IMR-90 (cell line): ENCODE data around the gene PPP1R9A. TPM values are rescaled to one million over a fixed set of nuclear protein-coding genes. Genes with fewer than 3 reads are reported as not detected.

Experiments
- ATAC-seq: fragments of 200-7000 bp; cut with Tn5 transposase; 2 replicates; pipeline ENCODE4 v1.9.1; 2020; ENCODE audit warnings: low read depth, mild to moderate bottlenecking, moderate library complexity
- BruUV-seq: library from RNA; stranded (reverse); fragments of 400-500 nt; replicated peaks from 2 replicates; lab custom pipeline; 2021; lab: Mats Ljungman, UMichigan
- CTCF ChIA-PET: fragments of 300-600 bp; formaldehyde crosslinking; extraction: SDS; loops from one replicate; lab custom pipeline; 2021; ENCODE audit warnings: antibody characterized with exemption; lab: Yijun Ruan, JAX
- POLR2A ChIA-PET: fragments of 300-600 bp; sonication (Branson Sonifier 250); formaldehyde crosslinking; loops from one replicate; lab custom pipeline; 2022; ENCODE audit warnings: antibody characterized with exemption; ENCODE audit not compliant: unreplicated experiment; lab: Charles Lee
- DNase-seq: peaks from one replicate; pipeline ENCODE4 v3.0.0; 2013
- H2AFZ ChIP-seq: replicated peaks from 2 replicates; pipeline ENCODE3; 2013; ENCODE audit warnings: low read length, mild to moderate bottlenecking; ENCODE audit not compliant: poor library complexity
- H2AK5ac ChIP-seq: 2 replicates; pipeline ENCODE4 v1.6.1; 2013; ENCODE audit warnings: low read depth, low read length, inconsistent platforms
- H2AK9ac ChIP-seq: replicated peaks from 2 replicates; pipeline ENCODE3; 2013; ENCODE audit warnings: mild to moderate bottlenecking, low read depth, low read length, moderate library complexity; ENCODE audit not compliant: poor library complexity
- H2BK120ac ChIP-seq: 2 replicates; pipeline ENCODE4 v1.6.1; 2013; ENCODE audit warnings: low read depth, low read length, inconsistent platforms
- H2BK15ac ChIP-seq: 3 replicates; pipeline ENCODE4 v1.6.1; 2013; ENCODE audit warnings: low read depth, low read length, inconsistent platforms
- H2BK20ac ChIP-seq: 2 replicates; pipeline ENCODE4 v1.6.1; 2013; ENCODE audit warnings: low read depth, mild to moderate bottlenecking, inconsistent platforms, low read length, moderate library complexity
- H2BK5ac ChIP-seq: 2 replicates; pipeline ENCODE4 v1.6.1; 2013; ENCODE audit warnings: mild to moderate bottlenecking, low read depth, low read length, inconsistent platforms; ENCODE audit not compliant: poor library complexity, severe bottlenecking
- H3K14ac ChIP-seq: replicated peaks from 2 replicates; pipeline ENCODE4 v1.6.1; 2013; ENCODE audit warnings: low read depth, low read length, inconsistent platforms
- H3K18ac ChIP-seq: 2 replicates; pipeline ENCODE4 v1.6.1; 2013; ENCODE audit warnings: low read depth, low read length, control low read depth
- H3K23ac ChIP-seq: 2 replicates; pipeline ENCODE4 v1.6.1; 2013; ENCODE audit warnings: low read depth, low read length, inconsistent platforms
- H3K27ac ChIP-seq: 2 replicates; pipeline ENCODE4 v1.5.1; 2013; ENCODE audit warnings: mild to moderate bottlenecking, control low read depth, low read length; ENCODE audit not compliant: insufficient read depth
- H3K27me3 ChIP-seq: 2 replicates; pipeline ENCODE4 v1.6.1; 2013; ENCODE audit warnings: low read length; ENCODE audit not compliant: control insufficient read depth, insufficient read depth
- H3K36me3 ChIP-seq: 2 replicates; pipeline ENCODE4 v1.6.1; 2013; ENCODE audit warnings: low read length, mixed read lengths; ENCODE audit not compliant: control insufficient read depth, insufficient read depth
- H3K4ac ChIP-seq: 2 replicates; pipeline ENCODE4 v1.6.1; 2013; ENCODE audit warnings: low read depth, low read length, inconsistent platforms
- H3K4me1 ChIP-seq: 2 replicates; pipeline ENCODE4 v1.6.1; 2013; ENCODE audit warnings: low read length, mixed read lengths; ENCODE audit not compliant: control insufficient read depth, insufficient read depth
- H3K4me2 ChIP-seq: 2 replicates; pipeline ENCODE4 v1.6.1; 2013; ENCODE audit warnings: low read depth, mild to moderate bottlenecking, control low read depth, low read length, moderate library complexity
- H3K4me3 ChIP-seq: 2 replicates; pipeline ENCODE4 v1.5.1; 2013; ENCODE audit warnings: low read depth, mild to moderate bottlenecking, control low read depth, low read length, moderate library complexity; ENCODE audit not compliant: insufficient read depth
- H3K56ac ChIP-seq: 2 replicates; pipeline ENCODE4 v1.6.1; 2013; ENCODE audit warnings: low read length, inconsistent platforms; ENCODE audit not compliant: insufficient read depth; ENCODE audit errors: extremely low read depth
- H3K79me1 ChIP-seq, 2 experiments: 2 replicates each; pipeline ENCODE4 v1.6.1; 2013; ENCODE audit warnings: low read length in 2 of 2, inconsistent platforms in 1 of 2, low read depth in 1 of 2
- H3K9ac ChIP-seq: 2 replicates; pipeline ENCODE4 v1.6.1; 2013; ENCODE audit warnings: low read depth, low read length, control low read depth
- H3K9me1 ChIP-seq: 2 replicates; pipeline ENCODE4 v1.6.1; 2013; ENCODE audit warnings: low read length, inconsistent platforms; ENCODE audit not compliant: insufficient read depth
- H3K9me3 ChIP-seq: 2 replicates; pipeline ENCODE4 v1.6.1; 2013; ENCODE audit warnings: low read length; ENCODE audit not compliant: control insufficient read depth, insufficient read depth
- H4K20me1 ChIP-seq: 2 replicates; pipeline ENCODE4 v1.6.1; 2013; ENCODE audit warnings: low read length, inconsistent platforms; ENCODE audit not compliant: insufficient read depth
- H4K5ac ChIP-seq: 2 replicates; pipeline ENCODE4 v1.6.1; 2013; ENCODE audit warnings: mild to moderate bottlenecking, low read depth, low read length, control low read depth
- H4K8ac ChIP-seq, 2 experiments: 2 replicates each; pipeline ENCODE4 v1.6.1; 2013; ENCODE audit warnings: low read depth in 2 of 2, low read length in 2 of 2, control low read depth in 1 of 2, inconsistent platforms in 1 of 2
- H4K91ac ChIP-seq: 2 replicates; pipeline ENCODE4 v1.6.1; 2013; ENCODE audit warnings: low read depth, low read length, inconsistent platforms; ENCODE audit not compliant: insufficient read depth
- CEBPB ChIP-seq: IDR thresholded peaks from 2 replicates; pipeline ENCODE4 v1.6.1; 2012; ENCODE audit warnings: low read depth, low read length, improper control_type of control experiment
- FOS ChIP-seq: fragments of 150-350 bp; IDR thresholded peaks from 2 replicates; pipeline ENCODE4 v1.6.1; 2016; ENCODE audit warnings: low read depth, low read length
- POLR2A ChIP-seq: IDR thresholded peaks from 2 replicates; pipeline ENCODE4 v1.6.1; 2012; ENCODE audit warnings: mild to moderate bottlenecking, low read depth, low read length
- RAD21 ChIP-seq: IDR thresholded peaks from 2 replicates; pipeline ENCODE4 v1.6.1; 2012; ENCODE audit warnings: low read length, improper control_type of control experiment
- RCOR1 ChIP-seq: IDR thresholded peaks from 2 replicates; pipeline ENCODE4 v1.6.1; 2012; ENCODE audit warnings: mild to moderate bottlenecking, low read length, improper control_type of control experiment; ENCODE audit not compliant: insufficient replicate concordance
- WGBS, 2 experiments: methylation state at CpG; one replicate each; pipeline versions ENCODE4 v1.1.5 to v1.1.7; 2013; ENCODE audit warnings: missing lambda C conversion rate in 2 of 2; ENCODE audit not compliant: insufficient read length in 1 of 2; ENCODE audit errors: extremely low coverage in 2 of 2; 5-methylcytosine and 5-hydroxymethylcytosine counted together
- dilution Hi-C: fragments of 300-500 bp; cut with HindIII; formaldehyde crosslinking; loops from one replicate; pipeline ENCODE4 v1.14.3; 2018; ENCODE audit warnings: low sequenced_read_pairs; ENCODE audit not compliant: unreplicated experiment
- in situ Hi-C: fragments of 300-500 bp; cut with MboI; formaldehyde crosslinking; loops from 3 replicates; pipeline ENCODE4 v1.14.3; 2019; ENCODE audit warnings: low sequenced_read_pairs, inconsistent platforms, mixed read lengths
- intact Hi-C: fragments of 100-400 bp; cut with micrococcal nuclease; formaldehyde crosslinking; loops from 2 replicates; pipeline ENCODE4 v1.10.0; 2022
- polyA plus RNA-seq, 3 experiments: library from polyadenylated mRNA; depleted of rRNA; stranded (reverse); fragments of >200 nt; gene quantifications; 2 replicates each; pipeline ENCODE4 v1.2.3, GENCODE V29; 2012; ENCODE audit warnings: low replicate concordance in 1 of 3
- total RNA-seq: library from RNA; depleted of rRNA; stranded (reverse); fragments of >200 nt; gene quantifications from 2 replicates; pipeline ENCODE4 v1.2.3, GENCODE V29; 2012
- TF ChIP-seq, protein P1 (sequence below): fragments of 150-350 bp; IDR thresholded peaks from 2 replicates; pipeline ENCODE4 v1.6.1; 2016; ENCODE audit warnings: low read depth, mild to moderate bottlenecking, low read length, moderate library complexity, borderline replicate concordance
- TF ChIP-seq, protein P2 (sequence below): fragments of 150-350 bp; IDR thresholded peaks from 2 replicates; pipeline ENCODE4 v1.6.1; 2017; ENCODE audit warnings: mild to moderate bottlenecking, antibody characterized with exemption, low read length, low read depth

PPP1R9A gene
- total and polyA plus RNA-seq, 2 of the 4 experiments (the other 2 are of a cell fraction): not detected

DNA sequence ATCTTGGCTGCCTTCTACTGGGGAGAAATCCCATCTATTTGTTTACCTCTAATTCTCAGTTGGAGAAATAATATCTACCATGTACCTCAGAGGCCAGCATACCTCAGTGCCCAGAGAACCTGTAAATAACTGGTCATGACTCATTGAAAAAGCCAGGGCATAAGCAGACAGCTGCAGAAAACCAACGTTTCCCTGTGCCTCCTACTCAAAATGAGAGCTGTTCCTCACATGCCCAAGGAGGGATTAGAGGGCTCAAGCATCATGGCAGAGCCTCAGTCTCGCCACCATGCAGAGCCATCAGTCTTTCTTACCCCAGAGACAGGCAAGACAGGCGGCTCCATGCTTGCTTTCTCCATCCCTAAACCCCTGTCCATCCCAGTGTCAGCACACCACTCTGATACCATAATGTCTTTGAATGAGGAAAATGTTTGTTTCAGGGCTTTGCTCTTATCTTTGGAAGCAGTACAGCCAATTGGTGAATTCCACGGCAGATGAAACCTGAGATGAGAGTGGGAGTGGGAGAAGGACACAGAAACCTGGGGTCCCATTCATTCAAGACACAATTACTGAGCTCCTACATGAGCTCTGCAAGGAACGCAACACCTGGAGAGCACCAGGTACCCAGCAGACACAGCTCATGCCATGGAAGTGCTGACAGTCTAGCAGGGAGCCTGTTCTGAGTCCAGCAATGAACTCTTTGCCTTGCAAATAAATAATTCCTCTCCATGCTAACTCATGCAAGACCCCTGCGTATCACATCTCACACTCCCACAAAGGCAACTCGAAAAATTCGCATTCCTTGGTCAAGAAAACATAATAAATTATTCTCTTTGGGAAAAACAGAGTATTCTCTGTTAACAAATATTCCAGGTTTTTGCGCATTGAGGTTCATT is 395.9 kb downstream of the PPP1R9A start (continued):
- TF ChIP-seq RCOR1: no peak

DNA sequence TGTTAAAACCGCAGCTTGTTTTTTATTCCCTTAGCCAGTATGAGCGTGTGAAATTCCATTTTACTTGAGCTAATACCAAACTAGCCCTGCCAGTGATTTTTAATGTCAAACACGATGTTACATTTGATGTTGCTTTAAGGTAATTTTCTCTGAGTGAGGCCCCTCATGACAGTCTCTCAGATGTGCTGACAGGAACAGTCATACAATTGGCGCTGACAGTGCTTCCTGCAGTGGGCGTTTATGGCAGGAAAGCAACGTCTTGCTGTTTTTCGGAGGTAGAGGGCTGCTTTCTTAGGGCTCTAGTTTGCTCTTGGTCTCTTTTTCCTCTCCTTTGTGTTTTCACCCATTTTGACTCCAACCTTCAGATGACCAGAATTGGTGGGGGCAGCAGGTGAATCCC is 397.6 kb downstream of the PPP1R9A start:
- H3K9ac ChIP-seq: no peak overlapping the region
- no peak overlapping the region for H2AK9ac ChIP-seq
- no peak overlapping the region for H2AK5ac ChIP-seq
- no peak overlapping the region for H4K91ac ChIP-seq
- intact Hi-C loops: no loop called here
- no peak overlapping the region for H3K4ac ChIP-seq
- no peak overlapping the region for H2BK15ac ChIP-seq
- in situ Hi-C loops: no loop called here
- no peak for DNase-seq
- no peak overlapping the region for H2BK20ac ChIP-seq
- no TSS peak for BruUV-seq
- H3K4me2 ChIP-seq: no peak overlapping the region
- no peaks in the 10 kb centered on the region for H3K9me1 ChIP-seq
- H4K20me1 ChIP-seq: no peaks in the 10 kb centered on the region
- no peak for ATAC-seq
- TF ChIP-seq POLR2A (no peak), FOS (no peak), CEBPB (no peak), RAD21 (no peak), RCOR1 (no peak)
- TF ChIP-seq, protein P1, sequence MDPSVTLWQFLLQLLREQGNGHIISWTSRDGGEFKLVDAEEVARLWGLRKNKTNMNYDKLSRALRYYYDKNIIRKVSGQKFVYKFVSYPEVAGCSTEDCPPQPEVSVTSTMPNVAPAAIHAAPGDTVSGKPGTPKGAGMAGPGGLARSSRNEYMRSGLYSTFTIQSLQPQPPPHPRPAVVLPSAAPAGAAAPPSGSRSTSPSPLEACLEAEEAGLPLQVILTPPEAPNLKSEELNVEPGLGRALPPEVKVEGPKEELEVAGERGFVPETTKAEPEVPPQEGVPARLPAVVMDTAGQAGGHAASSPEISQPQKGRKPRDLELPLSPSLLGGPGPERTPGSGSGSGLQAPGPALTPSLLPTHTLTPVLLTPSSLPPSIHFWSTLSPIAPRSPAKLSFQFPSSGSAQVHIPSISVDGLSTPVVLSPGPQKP: no peak
- TF ChIP-seq, protein P2, sequence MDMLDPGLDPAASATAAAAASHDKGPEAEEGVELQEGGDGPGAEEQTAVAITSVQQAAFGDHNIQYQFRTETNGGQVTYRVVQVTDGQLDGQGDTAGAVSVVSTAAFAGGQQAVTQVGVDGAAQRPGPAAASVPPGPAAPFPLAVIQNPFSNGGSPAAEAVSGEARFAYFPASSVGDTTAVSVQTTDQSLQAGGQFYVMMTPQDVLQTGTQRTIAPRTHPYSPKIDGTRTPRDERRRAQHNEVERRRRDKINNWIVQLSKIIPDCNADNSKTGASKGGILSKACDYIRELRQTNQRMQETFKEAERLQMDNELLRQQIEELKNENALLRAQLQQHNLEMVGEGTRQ: no peak
- H3K79me1 ChIP-seq: no peaks in the 10 kb centered on the region
- ChIA-PET POLR2A (no interaction called here), CTCF (no interaction called here)
- no peaks in the 10 kb centered on the region for H3K27me3 ChIP-seq
- no peak overlapping the region for H4K5ac ChIP-seq
- no peaks in the 10 kb centered on the region for H3K36me3 ChIP-seq
- no peaks in the 10 kb centered on the region for H3K4me1 ChIP-seq
- 43% methylated on average over 1 of the region's 7 CpGs; no CpG with 5 or more reads in 1 of the 2 experiments for WGBS, 2 experiments
- no peak overlapping the region for H2BK5ac ChIP-seq
- no peak overlapping the region for H4K8ac ChIP-seq
- H3K14ac ChIP-seq: no peak overlapping the region
- no peak overlapping the region for H3K18ac ChIP-seq
- H3K23ac ChIP-seq: no peak overlapping the region
- H2BK120ac ChIP-seq: no peak overlapping the region
- H3K9me3 ChIP-seq: no peaks in the 10 kb centered on the region
- H3K4me3 ChIP-seq: no peak overlapping the region
- H3K56ac ChIP-seq: no peak overlapping the region
- no peak overlapping the region for H3K27ac ChIP-seq
- dilution Hi-C loops: no loop called here
- no peak overlapping the region for H2AFZ ChIP-seq
